Hematopoietic multipotent progenitor cell treated with erythropoietin and hydrocortisone succinate and interleukin-3 and kit ligand, for 4 days (in vitro differentiated cells): Measurements from ENCODE around the gene RPL10.
"Not testable (repeated sequence)": the region's sequence is repeated elsewhere in the genome, so short reads cannot be mapped to it uniquely, and the experiment has no call there.

Source experiments
- DNase-seq: peaks from one replicate; pipeline ENCODE4 v3.0.0-alpha.2; 2015

Gene RPL10

GRCh38 chrX:154378059-154378798 is 19.9 kb upstream of the RPL10 start:
- DNase-seq: peak; percentile 58

- DNase-seq: peak; percentile 98
These were observed 19.2 kb upstream of the RPL10 start, which contains the start of gene EMD for GRCh38 chrX:154378799-154379568. Gene EMD (plus strand): TSS chrX:154379295. CDS start chrX:154379485, 190 bp downstream.

- DNase-seq: no peak
These were observed 18.6 kb upstream of the RPL10 start for GRCh38 chrX:154379569-154379951.

- no peak for DNase-seq
These were observed 18.0 kb upstream of the RPL10 start for GRCh38 chrX:154380153-154380552.

GRCh38 chrX:154380787-154381186 is 17.4 kb upstream of the RPL10 start:
- no peak for DNase-seq

- DNase-seq: no peak
These were observed 16.9 kb upstream of the RPL10 start for GRCh38 chrX:154381271-154381670.

GRCh38 chrX:154382483-154383069 is 15.6 kb upstream of the RPL10 start:
- DNase-seq: no peak

GRCh38 chrX:154383359-154384283 is 14.6 kb upstream of the RPL10 start:
- no peak for DNase-seq

GRCh38 chrX:154384284-154384892 is 13.8 kb upstream of the RPL10 start:
- no peak for DNase-seq

- DNase-seq: not testable (repeated sequence)
These were observed 10.1 kb upstream of the RPL10 start for GRCh38 chrX:154388094-154388493.

GRCh38 chrX:154388649-154389048 is 9.5 kb upstream of the RPL10 start:
- not testable (repeated sequence) for DNase-seq

GRCh38 chrX:154389812-154390747 is 8.1 kb upstream of the RPL10 start:
- not testable (repeated sequence) for DNase-seq

- not testable (repeated sequence) for DNase-seq
These were observed 1.8 kb upstream of the RPL10 start for GRCh38 chrX:154396363-154396762.

GRCh38 chrX:154396973-154397887 is 947 bp upstream of the RPL10 start:
- peak; percentile 87 for DNase-seq

- peak; percentile 91 for DNase-seq
These were observed 720 bp downstream of the RPL10 start for GRCh38 chrX:154398668-154399526.

- no peak for DNase-seq
These were observed 1.6 kb downstream of the RPL10 start for GRCh38 chrX:154399527-154400368.

GRCh38 chrX:154400369-154400817 is 2.2 kb downstream of the RPL10 start:
- not testable (repeated sequence) for DNase-seq
